Lower lobe of right lung (tissue), 2 donors: ENCODE measurements around the gene SYCP3. TPM values are rescaled to one million over a fixed set of nuclear protein-coding genes. Genes with fewer than 3 reads are reported as not detected.

ENCODE experiments used
- ATAC-seq, 2 donors: fragments of 200-7000 bp; cut with Tn5 transposase; one replicate each; pipeline ENCODE4 v1.9.1; 2020 to 2022; ENCODE audit warnings: mild to moderate bottlenecking in 2 of 2, moderate library complexity in 2 of 2
- DNase-seq: peaks from one replicate; pipeline ENCODE4 v3.0.0-alpha.2; 2020
- H3K27ac ChIP-seq: fragments of 200-600 bp; one replicate; pipeline ENCODE4 v1.8.0; 2022
- H3K27me3 ChIP-seq: fragments of 200-600 bp; one replicate; pipeline ENCODE4 v1.8.0; 2022; ENCODE audit warnings: low read depth
- H3K36me3 ChIP-seq: fragments of 200-600 bp; one replicate; pipeline ENCODE4 v1.8.0; 2022; ENCODE audit warnings: mild to moderate bottlenecking
- H3K4me1 ChIP-seq: fragments of 200-600 bp; one replicate; pipeline ENCODE4 v1.8.0; 2022
- H3K4me3 ChIP-seq: fragments of 200-600 bp; one replicate; pipeline ENCODE4 v1.8.0; 2022; ENCODE audit warnings: mild to moderate bottlenecking
- H3K9me3 ChIP-seq: fragments of 200-600 bp; one replicate; pipeline ENCODE4 v1.8.0; 2022
- intact Hi-C: fragments of 100-400 bp; cut with DNase I; formaldehyde crosslinking; loops from one replicate; pipeline ENCODE4 v1.11.0; 2022
- total RNA-seq: library from RNA; stranded (reverse); fragmentation: NEBNext Ultra II Directional; extraction: Animal tissue kit (Norgen Biotek cat#: 25700); gene quantifications from one replicate; pipeline ENCODE4 v1.2.1, GENCODE V29; 2021
- TF ChIP-seq, protein P1 (sequence below): fragments of 200-600 bp; IDR thresholded peaks from one replicate; pipeline ENCODE4 v1.8.0; 2022; ENCODE audit warnings: antibody characterized with exemption, mild to moderate bottlenecking
- donor health status: DM: no; HTN: yes; CAD: no; lungs with severe emphysema.

Gene SYCP3
- total RNA-seq, 1 donor from 2014 or later, result 0.71 TPM

DNA sequence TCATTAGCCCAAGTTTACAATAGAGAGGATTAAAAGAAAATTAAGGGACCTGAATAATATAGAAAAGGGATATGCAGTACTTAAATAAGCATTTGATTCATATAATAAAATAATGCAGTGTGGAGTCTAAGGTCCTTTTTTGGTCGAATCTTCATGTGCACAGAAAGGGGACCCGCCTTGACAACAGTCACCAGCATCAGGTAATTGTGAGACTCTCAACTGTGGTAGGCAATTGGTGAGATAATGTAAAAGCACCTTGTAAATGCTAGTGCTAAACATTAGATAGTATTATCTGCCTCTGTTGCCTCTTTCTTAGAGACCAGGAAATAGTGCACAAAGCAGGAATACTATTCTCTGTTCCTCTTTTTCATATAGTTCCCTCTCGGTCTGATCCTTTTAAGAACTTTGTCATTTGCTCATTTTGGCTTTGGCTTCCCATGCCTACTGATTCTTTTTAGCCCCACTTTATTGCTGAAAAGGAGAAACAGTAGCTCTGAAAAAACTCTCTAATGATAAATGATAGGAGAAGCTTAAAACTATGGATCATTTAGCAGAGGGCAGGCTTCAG, 24.3 kb downstream of the SYCP3 start:
- ATAC-seq (no peak), DNase-seq (no peak)
- H3K36me3 ChIP-seq, result peaks cover under 1% of the 10 kb centered on the region
- TF ChIP-seq, protein P1, sequence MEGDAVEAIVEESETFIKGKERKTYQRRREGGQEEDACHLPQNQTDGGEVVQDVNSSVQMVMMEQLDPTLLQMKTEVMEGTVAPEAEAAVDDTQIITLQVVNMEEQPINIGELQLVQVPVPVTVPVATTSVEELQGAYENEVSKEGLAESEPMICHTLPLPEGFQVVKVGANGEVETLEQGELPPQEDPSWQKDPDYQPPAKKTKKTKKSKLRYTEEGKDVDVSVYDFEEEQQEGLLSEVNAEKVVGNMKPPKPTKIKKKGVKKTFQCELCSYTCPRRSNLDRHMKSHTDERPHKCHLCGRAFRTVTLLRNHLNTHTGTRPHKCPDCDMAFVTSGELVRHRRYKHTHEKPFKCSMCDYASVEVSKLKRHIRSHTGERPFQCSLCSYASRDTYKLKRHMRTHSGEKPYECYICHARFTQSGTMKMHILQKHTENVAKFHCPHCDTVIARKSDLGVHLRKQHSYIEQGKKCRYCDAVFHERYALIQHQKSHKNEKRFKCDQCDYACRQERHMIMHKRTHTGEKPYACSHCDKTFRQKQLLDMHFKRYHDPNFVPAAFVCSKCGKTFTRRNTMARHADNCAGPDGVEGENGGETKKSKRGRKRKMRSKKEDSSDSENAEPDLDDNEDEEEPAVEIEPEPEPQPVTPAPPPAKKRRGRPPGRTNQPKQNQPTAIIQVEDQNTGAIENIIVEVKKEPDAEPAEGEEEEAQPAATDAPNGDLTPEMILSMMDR, result no peak
- H3K4me3 ChIP-seq, result no peak overlapping the region
- intact Hi-C loops, result no loop called here
- H3K4me1 ChIP-seq, result peaks cover 22% of the 10 kb centered on the region
- H3K9me3 ChIP-seq, result no peaks in the 10 kb centered on the region
- no peak overlapping the region for H3K27ac ChIP-seq
- H3K27me3 ChIP-seq, result no peaks in the 10 kb centered on the region

DNA sequence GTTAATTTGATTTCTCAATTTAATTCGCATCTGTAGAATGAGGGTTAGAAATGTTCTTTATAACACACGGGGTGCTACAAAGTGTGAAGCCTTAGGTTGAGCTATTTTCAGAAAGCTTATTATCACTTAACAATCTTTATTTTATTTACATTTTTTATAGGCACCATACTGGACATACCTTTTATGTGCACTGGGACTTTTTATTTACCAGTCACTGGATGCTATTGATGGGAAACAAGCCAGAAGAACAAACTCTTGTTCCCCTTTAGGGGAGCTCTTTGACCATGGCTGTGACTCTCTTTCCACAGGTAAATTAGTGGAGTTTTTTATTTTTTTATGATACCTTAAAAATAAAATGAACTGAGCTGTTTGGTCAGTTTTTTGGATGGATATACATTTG, 25.3 kb downstream of the SYCP3 start:
- no peak overlapping the region for H3K27ac ChIP-seq
- H3K27me3 ChIP-seq, result no peaks in the 10 kb centered on the region
- no peaks in the 10 kb centered on the region for H3K9me3 ChIP-seq
- intact Hi-C loops, result no loop called here
- H3K4me1 ChIP-seq, result peaks cover 22% of the 10 kb centered on the region
- TF ChIP-seq, protein P1, result no peak
- no peak overlapping the region for H3K4me3 ChIP-seq
- no peaks in the 10 kb centered on the region for H3K36me3 ChIP-seq
- no peak for DNase-seq
- ATAC-seq, result no peak

DNA sequence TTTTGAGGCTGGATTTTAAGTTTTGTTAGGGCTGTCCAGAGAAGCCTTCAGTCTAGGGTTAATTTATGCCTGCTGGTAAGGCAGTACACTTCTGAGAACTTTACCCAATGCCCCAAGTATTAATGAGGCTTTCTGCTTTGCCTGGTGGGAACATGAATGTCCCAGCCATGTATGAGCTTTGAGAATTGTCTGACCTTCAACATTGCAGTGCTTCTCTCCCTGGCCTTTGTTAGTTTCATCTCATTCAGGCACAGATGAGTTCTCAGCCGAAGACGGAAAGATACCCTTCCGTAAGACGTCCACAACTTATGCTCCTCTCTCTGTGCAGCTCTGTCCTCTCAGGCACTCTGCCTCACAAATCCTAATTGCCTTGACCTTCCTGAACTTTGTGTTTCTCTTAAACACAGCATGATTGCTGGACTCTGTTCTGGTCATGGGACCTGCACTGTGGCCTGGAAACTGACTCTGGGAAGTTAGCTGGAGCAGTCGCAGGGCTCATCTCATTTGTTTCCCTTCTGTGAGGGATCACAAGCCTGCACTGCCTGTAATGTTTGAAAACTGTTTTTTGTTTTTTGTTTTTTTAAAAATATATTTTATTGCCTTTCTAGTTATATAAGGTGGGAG, 26.1 kb downstream of the SYCP3 start:
- ATAC-seq, result peak; percentile 52 to 54

DNA sequence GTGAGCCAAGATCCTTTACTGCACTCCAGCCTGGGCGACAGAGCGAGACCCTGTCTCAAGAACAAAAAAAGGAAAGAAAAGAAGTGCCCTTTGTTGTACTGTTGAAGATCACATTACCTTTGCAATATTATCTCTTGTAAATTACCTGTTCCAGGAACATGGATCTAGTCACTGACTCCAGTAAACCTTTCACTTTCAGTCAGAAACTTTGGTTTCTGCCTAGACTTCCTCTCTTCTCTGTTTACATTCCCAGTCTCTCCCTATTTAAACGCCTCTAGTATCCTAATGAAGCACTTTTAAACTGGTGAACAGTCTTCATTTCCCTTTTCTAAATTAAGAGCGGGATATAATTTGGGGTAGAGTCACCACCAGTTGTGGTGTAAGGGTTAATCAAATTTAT, 29.0 kb downstream of the SYCP3 start:
- Histone ChIP-seq H3K4me1 (peaks cover 27% of the 10 kb centered on the region), H3K9me3 (no peaks in the 10 kb centered on the region), H3K27me3 (no peaks in the 10 kb centered on the region), H3K36me3 (no peaks in the 10 kb centered on the region), H3K4me3 (no peak overlapping the region), H3K27ac (no peak overlapping the region)
- ATAC-seq (no peak), DNase-seq (no peak)
- intact Hi-C loops, result no loop called here
- TF ChIP-seq, protein P1, result no peak

More for the DNA sequence above, 26.1 kb downstream of the SYCP3 start:
- no peak for DNase-seq
- Histone ChIP-seq H3K9me3 (no peaks in the 10 kb centered on the region), H3K4me3 (no peak overlapping the region), H3K36me3 (no peaks in the 10 kb centered on the region), H3K27ac (no peak overlapping the region), H3K27me3 (no peaks in the 10 kb centered on the region), H3K4me1 (peaks cover 22% of the 10 kb centered on the region)
- intact Hi-C loops, result no loop called here
- TF ChIP-seq, protein P1, result no peak

DNA sequence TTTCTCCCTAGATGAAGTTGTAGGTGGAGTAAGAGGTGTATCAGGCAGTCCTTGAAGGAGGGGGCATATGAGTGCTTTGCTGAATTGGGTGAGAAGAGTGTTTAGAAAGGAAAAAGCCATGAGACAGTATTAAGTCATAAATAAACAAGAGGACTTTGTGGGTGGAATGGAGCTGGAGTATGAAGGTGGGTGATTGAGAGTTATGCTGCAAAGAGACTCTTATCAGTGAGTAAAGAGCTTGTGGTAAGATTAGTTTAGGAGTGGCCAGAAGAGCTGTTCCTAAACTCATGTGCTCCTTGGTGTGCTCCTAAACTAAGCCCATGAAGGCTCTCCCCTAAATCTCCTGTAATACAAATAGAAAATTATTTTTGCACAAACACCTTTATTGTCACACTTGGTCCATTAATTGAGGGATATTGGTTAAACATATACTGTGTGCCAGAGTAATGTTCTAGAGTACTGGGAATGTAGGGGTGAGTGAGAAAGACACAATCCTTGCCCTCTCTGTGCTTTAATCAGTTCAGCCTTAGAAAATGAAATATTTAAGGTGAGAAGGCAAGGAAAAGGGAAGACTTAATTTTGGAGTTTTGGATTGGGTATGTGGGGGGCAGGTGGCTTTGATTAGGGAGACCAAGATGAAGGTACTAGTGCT, 32.0 kb downstream of the SYCP3 start:
- intact Hi-C loops, result no loop called here
- H3K27ac ChIP-seq, result no peak overlapping the region

More for the DNA sequence above, 32.0 kb downstream of the SYCP3 start:
- Histone ChIP-seq H3K36me3 (no peaks in the 10 kb centered on the region), H3K9me3 (no peaks in the 10 kb centered on the region), H3K4me1 (peaks cover 27% of the 10 kb centered on the region), H3K27me3 (no peaks in the 10 kb centered on the region), H3K4me3 (no peak overlapping the region)
- ATAC-seq (peak; percentile 82 to 91), DNase-seq (no peak)
- TF ChIP-seq, protein P1, result no peak
